Subcutaneous abdominal adipose tissue (tissue), 5 donors: ENCODE results near the gene REXO1.
A peak's percentile ranks its signal among the peaks of the same experiment; 100 is the strongest.

ENCODE experiments used
- H3K27ac ChIP-seq: one replicate; pipeline ENCODE4 v1.7.0; 2013; ENCODE audit warnings: low read depth, mild to moderate bottlenecking, inconsistent platforms, low read length, moderate library complexity
- H3K27me3 ChIP-seq, 5 donors: one replicate each; pipeline ENCODE4 v1.7.0; 2013; ENCODE audit warnings: low read length in 5 of 5, inconsistent platforms in 1 of 5; ENCODE audit not compliant: control insufficient read depth in 5 of 5, insufficient read depth in 4 of 5
- H3K36me3 ChIP-seq, 5 donors: one replicate each; pipeline ENCODE4 v1.7.0; 2013; ENCODE audit warnings: low read length in 5 of 5; ENCODE audit not compliant: control insufficient read depth in 5 of 5, insufficient read depth in 5 of 5
- H3K4me1 ChIP-seq, 5 donors: one replicate each; pipeline ENCODE4 v1.7.0; 2013; ENCODE audit warnings: low read length in 5 of 5, mild to moderate bottlenecking in 3 of 5, moderate library complexity in 1 of 5; ENCODE audit not compliant: control insufficient read depth in 5 of 5, insufficient read depth in 5 of 5
- H3K4me3 ChIP-seq, 5 donors: one replicate each; pipeline ENCODE4 v1.7.0; 2013; ENCODE audit warnings: low read length in 5 of 5, low read depth in 1 of 5
- H3K9ac ChIP-seq, 5 donors: one replicate each; pipeline ENCODE4 v1.7.0; 2013; ENCODE audit warnings: low read length in 5 of 5, mild to moderate bottlenecking in 4 of 5, moderate library complexity in 3 of 5
- H3K9me3 ChIP-seq, 5 donors: one replicate each; pipeline ENCODE4 v1.7.0; 2013; ENCODE audit warnings: low read length in 5 of 5; ENCODE audit not compliant: control insufficient read depth in 5 of 5
- donor health status: healthy.
- donor health status: healthy.
- donor health status: healthy.
- donor health status: healthy.
- donor health status: healthy.

REXO1 gene

DNA sequence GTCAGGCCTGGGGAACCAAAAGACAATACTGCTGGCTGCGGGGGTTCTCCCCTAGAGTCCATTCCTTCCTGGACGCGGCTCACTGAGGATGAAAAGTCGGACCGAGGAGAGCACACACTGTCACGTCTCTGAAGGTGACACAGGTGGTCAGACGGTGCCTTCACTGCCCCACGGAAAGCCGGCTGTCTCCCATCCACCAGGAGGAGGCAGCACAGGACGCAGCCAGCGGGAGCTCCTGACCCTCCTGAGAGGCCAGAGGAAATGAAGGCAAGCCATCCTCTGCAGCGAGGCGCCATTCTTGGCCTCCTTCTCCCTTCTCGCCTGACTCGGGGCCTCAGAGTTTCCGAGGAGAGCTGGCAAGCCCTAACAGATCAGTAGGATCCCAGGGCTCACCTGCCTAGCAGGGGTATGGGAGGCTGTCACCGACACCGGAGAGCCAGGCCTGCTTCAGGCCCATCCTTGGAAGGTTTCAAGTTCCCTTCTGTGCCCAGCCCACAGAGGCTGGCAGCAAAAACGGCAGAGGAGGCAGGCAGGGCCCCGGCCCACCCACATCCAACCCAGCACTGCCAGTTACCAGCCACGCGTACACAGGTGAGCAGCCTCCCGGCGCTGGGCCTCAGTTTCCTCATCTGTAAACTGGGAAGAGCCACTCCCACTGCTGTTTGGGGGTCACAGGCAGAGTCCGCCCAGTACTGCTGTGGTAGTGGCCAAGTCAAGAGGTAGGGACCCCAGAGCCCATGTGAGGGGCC lies 4.5 kb downstream of the REXO1 start:
- Histone ChIP-seq H3K4me1 (peaks cover 18 to 84% (median 78%) of the 10 kb centered on the region in 5 donors), H3K27me3 (no peaks in the 10 kb centered on the region), H3K36me3 (peaks cover 0 to 18% (median 7%) of the 10 kb centered on the region in 5 donors), H3K27ac (no peak overlapping the region), H3K9me3 (no peaks in the 10 kb centered on the region), H3K9ac (peak overlapping the region in 1 of 5 donors; percentile 48), H3K4me3 (no peak overlapping the region)

DNA sequence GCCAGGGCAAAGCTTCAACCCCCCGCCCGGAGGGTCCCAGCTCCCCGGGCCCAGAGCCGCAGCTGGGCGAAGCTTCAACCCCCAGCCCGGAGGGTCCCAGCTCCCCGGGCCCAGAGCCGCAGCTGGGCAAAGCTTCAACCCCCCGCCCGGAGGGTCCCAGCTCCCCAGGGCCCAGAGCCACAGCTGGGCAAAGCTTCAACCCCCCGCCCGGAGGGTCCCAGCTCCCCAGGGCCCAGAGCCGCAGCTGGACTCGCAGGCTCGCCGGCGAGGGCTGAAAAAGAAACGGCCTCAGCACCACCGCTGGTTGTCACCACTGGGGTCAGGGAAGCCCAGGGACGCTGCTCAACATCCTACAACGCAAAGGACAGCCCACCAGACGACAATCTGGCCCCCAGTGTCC lies 5.2 kb downstream of the REXO1 start:
- Histone ChIP-seq H3K36me3 (peaks cover 0 to 18% (median 7%) of the 10 kb centered on the region in 5 donors), H3K27me3 (no peaks in the 10 kb centered on the region), H3K9me3 (no peaks in the 10 kb centered on the region), H3K4me3 (no peak overlapping the region), H3K9ac (no peak overlapping the region), H3K4me1 (peaks cover 18 to 88% (median 79%) of the 10 kb centered on the region in 5 donors), H3K27ac (no peak overlapping the region)

DNA sequence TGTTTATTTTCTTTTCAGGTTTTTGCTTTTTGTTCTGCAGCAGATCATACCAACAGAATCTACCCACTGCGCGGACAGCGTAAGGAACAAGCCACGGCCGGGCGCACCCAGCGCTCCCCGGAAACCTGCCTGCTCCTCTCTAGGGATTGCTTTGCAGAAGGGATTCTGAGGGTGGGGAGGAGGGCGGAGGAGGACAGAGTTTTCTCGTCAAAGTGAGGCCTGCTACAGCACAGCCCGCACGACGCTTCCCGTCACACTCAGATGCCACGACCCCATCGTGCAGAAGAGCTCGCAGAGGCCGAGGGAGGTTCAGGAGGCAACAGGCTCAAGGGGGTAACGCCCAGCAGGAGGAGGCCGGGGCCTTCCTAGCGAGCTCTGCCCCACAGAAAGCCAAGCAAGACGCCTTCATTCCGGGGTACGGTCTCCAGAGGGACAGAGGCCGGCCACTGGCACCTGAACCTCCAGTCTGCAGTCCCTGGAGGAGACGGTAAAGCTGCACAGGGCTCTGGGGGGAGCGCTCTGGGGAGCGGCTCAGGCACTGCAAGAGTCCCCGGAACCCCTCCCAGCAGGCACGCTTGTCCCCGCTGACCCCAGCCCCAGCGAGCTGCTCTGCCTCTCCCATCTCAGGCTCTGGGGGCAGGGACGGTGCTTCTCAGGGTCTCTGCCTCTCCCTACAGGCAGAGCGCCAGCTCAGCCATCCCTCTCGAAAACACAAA lies 6.9 kb downstream of the REXO1 start:
- peaks cover 0 to 18% (median 7%) of the 10 kb centered on the region in 5 donors for H3K36me3 ChIP-seq
- peak overlapping the region in 1 of 5 donors; percentile 43 for H3K9ac ChIP-seq
- H3K27ac ChIP-seq, result no peak overlapping the region

DNA sequence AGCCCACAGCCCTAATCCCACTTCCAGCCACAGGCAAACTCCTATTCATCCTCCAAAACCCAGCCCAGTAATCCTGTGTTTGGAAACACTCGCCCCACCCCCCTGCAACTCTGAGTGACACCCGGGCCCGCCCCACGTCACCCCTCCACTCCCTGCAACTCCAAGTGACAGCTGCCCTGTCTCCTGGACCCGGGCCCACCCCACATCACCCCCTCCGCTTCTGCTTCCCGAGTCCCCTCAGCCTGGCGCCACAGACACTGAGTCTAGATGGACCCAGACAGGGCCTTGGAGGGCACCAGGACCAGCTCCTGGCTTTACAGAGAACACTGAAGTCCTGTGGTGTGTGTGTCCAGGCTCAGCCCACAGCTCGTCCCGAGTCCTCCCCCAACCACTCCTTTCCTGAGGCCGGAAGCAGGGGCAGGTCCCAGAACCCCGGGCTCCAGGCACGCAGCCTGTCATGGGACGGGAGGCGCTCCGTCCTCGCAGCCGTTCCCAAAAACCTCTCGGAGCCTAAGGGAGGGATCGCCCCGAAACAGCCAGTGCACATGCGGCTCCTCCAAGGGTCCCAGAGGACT lies 7.7 kb downstream of the REXO1 start:
- H3K4me3 ChIP-seq, result peak overlapping the region in 4 of 5 donors; percentile 15 to 53 (median 33)

More for the DNA sequence above, 6.9 kb downstream of the REXO1 start:
- peaks cover 6 to 88% (median 79%) of the 10 kb centered on the region in 5 donors for H3K4me1 ChIP-seq
- no peaks in the 10 kb centered on the region for H3K27me3 ChIP-seq
- H3K4me3 ChIP-seq, result peak overlapping the region in 3 of 5 donors; percentile 27 to 53 (median 39)
- no peaks in the 10 kb centered on the region for H3K9me3 ChIP-seq

DNA sequence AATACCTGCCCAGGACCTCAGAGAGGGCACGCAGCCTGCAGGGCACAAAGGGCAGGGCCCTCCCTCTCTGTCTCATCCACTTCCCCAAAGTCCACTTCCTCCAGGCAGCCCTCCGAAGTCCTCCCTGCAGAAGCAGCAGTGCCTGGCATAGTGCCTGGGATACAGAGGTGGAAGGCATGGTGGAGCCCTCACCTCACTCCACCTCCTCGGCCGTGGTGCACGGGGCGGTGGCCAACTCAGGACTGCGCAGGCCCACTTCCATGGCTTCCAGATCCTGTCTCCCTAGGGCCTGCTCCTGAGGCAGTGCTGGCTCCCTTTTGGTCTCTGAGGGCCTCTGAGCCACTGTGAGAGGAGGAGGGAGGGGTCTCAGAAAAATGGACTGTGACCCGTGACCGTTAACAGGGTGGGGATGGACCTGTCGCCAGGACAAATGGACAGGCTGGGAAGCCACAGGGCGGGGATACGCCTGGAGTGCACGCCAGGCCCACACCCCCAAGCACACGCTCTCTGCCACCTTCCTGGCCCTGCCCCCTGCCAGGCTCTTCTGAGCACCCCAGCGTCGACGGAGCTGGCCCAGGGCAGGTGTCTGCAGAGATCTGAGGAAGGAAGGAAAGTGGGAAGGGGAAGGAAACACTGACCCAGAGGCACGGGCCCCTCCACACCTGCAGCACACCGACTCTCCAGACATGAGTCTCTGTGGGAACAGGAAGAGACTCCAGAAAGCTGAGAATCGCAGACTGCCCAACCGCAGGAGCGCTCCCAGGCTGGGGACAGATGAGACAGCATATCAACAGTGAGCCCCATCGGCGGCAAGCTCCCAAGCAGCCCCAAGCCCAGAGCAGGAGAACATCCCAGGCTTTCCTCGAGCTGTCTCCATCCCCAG lies 8.4 kb downstream of the REXO1 start:
- no peaks in the 10 kb centered on the region for H3K9me3 ChIP-seq
- H3K4me1 ChIP-seq, result peaks cover 1 to 79% (median 64%) of the 10 kb centered on the region in 5 donors
- no peak overlapping the region for H3K27ac ChIP-seq
- H3K4me3 ChIP-seq, result peak overlapping the region in 1 of 5 donors; percentile 53
- H3K36me3 ChIP-seq, result peaks cover 0 to 9% (median 2%) of the 10 kb centered on the region in 5 donors
- no peaks in the 10 kb centered on the region for H3K27me3 ChIP-seq
- peak overlapping the region in 1 of 5 donors; percentile 39 for H3K9ac ChIP-seq

More for the DNA sequence above, 7.7 kb downstream of the REXO1 start:
- peaks cover 3 to 85% (median 71%) of the 10 kb centered on the region in 5 donors for H3K4me1 ChIP-seq
- H3K9ac ChIP-seq, result peak overlapping the region in 1 of 5 donors; percentile 43
- no peaks in the 10 kb centered on the region for H3K9me3 ChIP-seq
- peaks cover 0 to 13% (median 7%) of the 10 kb centered on the region in 5 donors for H3K36me3 ChIP-seq
- H3K27ac ChIP-seq, result no peak overlapping the region
- H3K27me3 ChIP-seq, result no peaks in the 10 kb centered on the region

DNA sequence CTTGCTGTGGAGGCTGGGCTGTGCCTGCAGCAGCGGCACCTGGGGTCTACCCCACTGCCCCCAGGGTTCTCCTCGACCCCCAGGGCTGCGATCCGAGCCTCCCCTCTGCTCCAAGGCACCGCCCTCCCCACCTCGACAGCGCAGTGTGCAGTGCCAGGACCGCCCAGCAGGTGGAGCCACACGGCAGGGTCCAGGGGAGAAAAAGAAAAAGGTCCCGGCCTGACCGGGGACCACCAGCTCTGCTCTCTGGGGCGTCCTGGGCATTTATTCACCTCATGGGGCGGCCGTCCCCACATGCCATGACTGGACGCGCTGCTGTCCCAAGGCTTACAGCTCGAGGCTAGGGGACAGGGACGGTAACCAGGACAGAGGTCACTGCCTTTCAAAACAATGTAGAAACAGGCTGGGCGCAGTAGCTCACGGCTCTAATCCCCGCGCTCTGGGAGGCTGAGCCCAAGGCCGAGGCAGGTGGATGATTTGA lies 10.6 kb downstream of the REXO1 start:
- Histone ChIP-seq H3K9ac (peak overlapping the region in 3 of 5 donors; percentile 42 to 55 (median 48)), H3K4me3 (peak overlapping the region in 4 of 5 donors; percentile 32 to 60 (median 44)), H3K9me3 (no peaks in the 10 kb centered on the region), H3K4me1 (peaks cover 1 to 70% (median 51%) of the 10 kb centered on the region in 5 donors), H3K27me3 (no peaks in the 10 kb centered on the region), H3K36me3 (peaks cover 0 to 21% (median 3%) of the 10 kb centered on the region in 5 donors), H3K27ac (no peak overlapping the region)

DNA sequence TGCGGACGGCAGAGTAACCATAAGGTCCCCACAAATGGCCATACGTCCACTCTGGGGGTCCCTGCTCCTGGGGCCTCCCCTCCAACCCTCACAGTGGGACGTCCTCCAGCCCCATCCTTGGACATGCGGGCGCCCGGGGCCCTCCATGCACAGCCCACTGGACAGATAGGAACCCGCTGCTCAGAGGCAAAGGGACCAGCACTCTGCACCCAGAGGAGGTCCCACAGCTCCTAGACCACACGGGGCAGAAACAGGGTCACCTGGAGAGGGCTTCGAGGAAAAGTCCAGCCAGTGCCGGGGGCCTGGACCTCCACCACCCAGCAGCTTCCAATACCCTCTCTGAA lies 11.1 kb downstream of the REXO1 start:
- Histone ChIP-seq H3K4me3 (peak overlapping the region in 4 of 5 donors; percentile 32 to 60 (median 44)), H3K27me3 (no peaks in the 10 kb centered on the region), H3K9me3 (no peaks in the 10 kb centered on the region), H3K9ac (peak overlapping the region in 2 of 5 donors; percentile 42 to 48), H3K4me1 (peaks cover 1 to 66% (median 46%) of the 10 kb centered on the region in 5 donors), H3K27ac (no peak overlapping the region), H3K36me3 (peaks cover 0 to 21% (median 3%) of the 10 kb centered on the region in 5 donors)

DNA sequence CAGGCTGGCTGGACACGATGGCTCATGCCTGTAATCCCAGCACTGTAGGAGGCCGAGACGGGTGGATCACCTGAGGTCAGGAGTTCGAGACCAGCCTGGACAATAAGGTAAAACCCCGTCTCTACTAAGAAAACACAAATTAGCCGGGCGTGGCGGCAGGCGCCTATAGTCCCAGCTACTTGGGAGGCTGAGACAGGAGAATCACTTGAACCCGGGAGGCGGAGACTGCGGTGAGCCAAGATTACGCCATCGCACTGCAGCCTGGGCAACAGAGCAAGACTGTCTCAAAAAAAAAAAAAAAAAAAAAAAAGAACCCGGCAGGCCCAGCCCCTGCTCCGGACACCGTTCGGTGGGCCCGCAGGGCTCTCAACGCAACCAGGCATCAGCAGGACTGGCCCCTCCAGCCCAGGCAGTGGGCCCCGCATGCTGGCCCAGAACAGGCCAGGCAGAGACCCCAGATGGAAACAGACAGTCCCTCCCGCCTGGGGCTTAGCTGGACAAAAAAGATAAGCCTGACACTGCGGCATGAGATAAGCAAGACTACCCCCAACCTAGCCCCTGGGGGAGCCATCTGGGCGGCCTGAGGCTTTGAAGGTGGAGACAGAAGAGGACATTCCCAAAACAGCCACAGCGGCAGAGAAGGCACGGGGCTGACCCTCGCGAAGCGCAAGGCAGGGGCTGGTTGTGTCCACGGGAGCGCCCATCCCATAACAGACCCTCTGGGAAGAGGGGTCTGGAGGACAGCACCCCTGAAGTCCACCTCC lies 11.6 kb downstream of the REXO1 start:
- H3K27ac ChIP-seq, result no peak overlapping the region

More for the DNA sequence above, 11.6 kb downstream of the REXO1 start:
- Histone ChIP-seq H3K9me3 (no peaks in the 10 kb centered on the region), H3K27me3 (no peaks in the 10 kb centered on the region), H3K4me3 (no peak overlapping the region), H3K36me3 (peaks cover 0 to 25% (median 3%) of the 10 kb centered on the region in 5 donors), H3K4me1 (peaks cover 1 to 60% (median 43%) of the 10 kb centered on the region in 5 donors), H3K9ac (peak overlapping the region in 1 of 5 donors; percentile 42)
